Measurements from ENCODE around the gene AHI1.

AHI1 gene

DNA sequence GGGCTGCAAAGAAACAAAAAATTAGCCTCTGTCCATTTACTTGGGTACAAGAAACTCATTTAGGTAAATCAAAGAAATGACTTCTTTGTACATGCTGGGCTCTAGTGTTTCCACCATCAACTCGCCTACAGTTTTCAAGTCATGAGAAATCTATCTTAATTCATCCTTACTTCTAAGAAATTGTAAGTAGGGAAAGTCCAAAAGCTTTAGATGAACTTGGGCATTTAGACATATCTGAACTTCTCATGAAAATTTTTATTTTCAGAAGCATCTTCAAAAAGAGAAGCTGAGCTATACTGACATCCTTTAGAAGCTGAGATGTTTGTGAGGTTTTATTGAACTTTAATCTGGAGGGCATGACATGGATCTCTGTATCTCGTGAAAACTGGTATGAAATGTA, 199.1 kb downstream of the AHI1 start:
- H3K9me3 Mint-ChIP-seq = no peaks in the 10 kb centered on the region
- no peaks in the 10 kb centered on the region for H3K4me1 Mint-ChIP-seq (ENCODE audit: low read depth in 2 of 2)
- no peak overlapping the region for H3K27ac Mint-ChIP-seq
- peaks cover 4% of the 10 kb centered on the region for H3K36me3 Mint-ChIP-seq (ENCODE audit: insufficient read depth)
- ATAC-seq (replicated peaks) = no peak
- H3K4me3 Mint-ChIP-seq = no peak overlapping the region
- DNase-seq = no peak
- no peaks in the 10 kb centered on the region for H3K27me3 Mint-ChIP-seq

DNA sequence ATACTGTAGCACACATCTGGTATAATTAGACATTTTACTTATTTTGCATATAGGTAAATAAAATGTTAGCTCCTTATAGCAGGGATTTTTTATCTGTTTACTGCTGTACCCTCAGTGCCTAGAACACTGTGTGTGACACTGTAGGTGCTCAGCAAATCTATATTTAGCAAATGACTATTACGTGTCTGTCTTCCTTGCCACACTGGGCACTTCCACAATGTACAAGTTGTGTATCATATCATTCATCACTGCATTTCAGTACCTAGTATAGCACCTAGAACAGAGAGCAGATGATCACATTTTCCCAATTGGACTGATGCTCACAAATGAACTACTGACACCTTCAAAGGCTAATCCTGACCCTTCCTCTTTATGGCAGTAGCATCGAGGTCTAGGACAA, 200.8 kb downstream of the AHI1 start:
- peaks cover 4% of the 10 kb centered on the region for H3K36me3 Mint-ChIP-seq (ENCODE audit: insufficient read depth)
- H3K27ac Mint-ChIP-seq = no peak overlapping the region
- no peaks in the 10 kb centered on the region for H3K9me3 Mint-ChIP-seq
- no peak overlapping the region for H3K4me3 Mint-ChIP-seq
- no peaks in the 10 kb centered on the region for H3K4me1 Mint-ChIP-seq (ENCODE audit: low read depth in 2 of 2)
- no peak for ATAC-seq (replicated peaks)
- DNase-seq = no peak
- no peaks in the 10 kb centered on the region for H3K27me3 Mint-ChIP-seq

- Mint-ChIP-seq H3K27ac (no peak overlapping the region), H3K9me3 (no peaks in the 10 kb centered on the region), H3K4me1 (ENCODE audit: low read depth in 2 of 2) (no peaks in the 10 kb centered on the region), H3K36me3 (ENCODE audit: insufficient read depth) (peaks cover 4% of the 10 kb centered on the region), H3K4me3 (no peak overlapping the region), H3K27me3 (no peaks in the 10 kb centered on the region)
- DNase-seq = no peak
- ATAC-seq (replicated peaks) = no peak
Measured at GRCh38 chr6:135295085-135295484, 202.5 kb downstream of the AHI1 start.

DNA sequence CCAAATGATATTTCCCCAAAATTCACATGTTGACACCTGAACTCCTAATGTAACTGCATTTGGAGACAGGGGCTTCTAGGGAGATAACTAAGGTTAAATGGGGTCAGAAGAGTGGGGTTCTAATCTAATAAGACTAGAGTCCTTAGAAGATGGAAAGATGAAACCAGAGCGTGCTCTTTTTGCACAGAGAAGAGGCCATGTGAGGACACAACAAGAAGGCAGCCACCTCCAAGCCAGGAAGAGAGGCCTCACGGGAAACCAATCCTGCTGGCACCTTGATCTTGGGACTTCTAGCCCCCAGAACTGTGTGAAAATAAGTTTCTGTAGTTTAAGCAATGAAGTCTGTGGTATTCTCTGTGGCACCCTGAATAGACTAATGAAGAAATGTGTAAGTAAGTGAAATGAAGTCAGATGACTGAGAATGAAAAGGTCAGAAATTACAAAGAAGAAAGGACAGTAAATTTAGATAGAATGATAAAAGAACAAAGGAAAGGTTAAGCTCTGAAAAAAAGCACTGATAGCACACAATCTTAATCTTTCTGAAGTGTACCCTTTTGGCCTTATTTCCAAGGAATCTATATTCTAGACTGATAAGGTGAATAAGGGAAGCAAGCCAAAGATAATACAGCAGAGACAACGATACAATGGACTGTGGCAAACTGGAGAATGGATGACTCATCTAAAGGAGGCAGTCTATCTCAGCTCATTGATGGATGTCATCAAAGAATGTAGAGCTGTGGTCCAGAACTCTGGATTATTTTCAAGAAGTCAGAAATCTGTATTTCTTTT, 206.1 kb downstream of the AHI1 start:
- Mint-ChIP-seq H3K27me3 (no peaks in the 10 kb centered on the region), H3K9me3 (no peaks in the 10 kb centered on the region), H3K4me3 (no peak overlapping the region), H3K27ac (no peak overlapping the region), H3K36me3 (ENCODE audit: insufficient read depth) (peaks cover 2% of the 10 kb centered on the region), H3K4me1 (ENCODE audit: low read depth in 2 of 2) (no peaks in the 10 kb centered on the region)
- DNase-seq (no peak), ATAC-seq (replicated peaks) (no peak)

DNA sequence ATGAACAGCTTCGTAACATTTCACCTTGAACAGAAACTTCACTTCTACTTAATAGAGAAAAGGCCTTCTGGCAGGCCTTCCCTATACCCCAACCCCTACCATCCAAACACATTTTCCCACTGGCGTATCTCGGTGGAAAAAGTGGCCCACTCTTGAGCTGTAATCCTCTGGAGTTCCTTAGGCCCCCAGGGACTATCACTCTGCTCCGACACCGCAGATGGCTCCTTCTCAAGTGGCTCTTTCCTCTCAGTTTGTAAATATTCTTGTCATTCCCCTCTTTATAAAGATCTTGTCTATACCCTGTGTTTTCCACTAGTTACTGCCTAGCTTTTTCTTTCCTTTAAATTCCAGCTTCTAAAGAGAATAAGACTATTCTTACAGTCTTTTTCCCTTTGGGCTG, 207.7 kb downstream of the AHI1 start:
- Mint-ChIP-seq H3K4me1 (ENCODE audit: low read depth in 2 of 2) (no peaks in the 10 kb centered on the region), H3K4me3 (no peak overlapping the region), H3K27ac (no peak overlapping the region), H3K36me3 (ENCODE audit: insufficient read depth) (peaks cover 2% of the 10 kb centered on the region), H3K27me3 (no peaks in the 10 kb centered on the region), H3K9me3 (no peaks in the 10 kb centered on the region)
- DNase-seq (no peak), ATAC-seq (replicated peaks) (no peak)

DNA sequence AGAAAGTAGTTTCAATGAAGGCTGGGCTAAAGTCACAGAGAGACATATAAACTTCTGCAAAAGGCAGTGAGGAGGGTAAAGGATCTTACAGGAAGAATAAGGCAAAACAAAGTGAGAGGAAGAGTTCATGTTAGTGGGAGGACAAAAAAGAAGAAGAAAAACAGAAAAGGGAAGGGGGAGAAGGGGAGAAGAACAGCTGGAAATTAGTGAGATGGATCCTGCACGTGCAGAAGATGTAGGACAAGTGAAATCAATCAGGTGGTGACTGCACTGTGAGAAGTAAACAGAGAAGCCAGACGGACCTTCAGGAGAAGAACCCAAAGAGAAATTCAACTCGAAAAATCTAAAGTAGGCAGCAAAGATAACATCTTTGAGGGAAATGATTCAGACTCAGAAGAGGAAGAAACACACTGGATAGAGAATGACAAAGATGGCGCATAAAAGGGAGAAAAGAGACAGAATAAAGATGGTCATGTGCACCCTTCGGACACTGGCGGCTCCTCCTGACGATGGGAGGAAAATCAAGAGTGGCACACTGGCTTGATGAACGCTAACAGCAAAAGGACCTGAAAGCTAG, 210.5 kb downstream of the AHI1 start:
- no peaks in the 10 kb centered on the region for H3K27me3 Mint-ChIP-seq
- H3K9me3 Mint-ChIP-seq = no peaks in the 10 kb centered on the region
- DNase-seq = no peak
- H3K4me3 Mint-ChIP-seq = no peak overlapping the region
- no peak for ATAC-seq (replicated peaks)
- H3K4me1 Mint-ChIP-seq (ENCODE audit: low read depth in 2 of 2) = no peaks in the 10 kb centered on the region
- no peak overlapping the region for H3K27ac Mint-ChIP-seq
- H3K36me3 Mint-ChIP-seq (ENCODE audit: insufficient read depth) = peaks cover 2% of the 10 kb centered on the region

GRCh38 chr6:135285165-135285564, 212.4 kb downstream of the AHI1 start:
- Mint-ChIP-seq H3K9me3 (no peaks in the 10 kb centered on the region), H3K4me3 (no peak overlapping the region), H3K36me3 (ENCODE audit: insufficient read depth) (peaks cover 2% of the 10 kb centered on the region), H3K27me3 (no peaks in the 10 kb centered on the region), H3K27ac (no peak overlapping the region), H3K4me1 (ENCODE audit: low read depth in 2 of 2) (no peaks in the 10 kb centered on the region)
- DNase-seq (no peak), ATAC-seq (replicated peaks) (no peak)

DNA sequence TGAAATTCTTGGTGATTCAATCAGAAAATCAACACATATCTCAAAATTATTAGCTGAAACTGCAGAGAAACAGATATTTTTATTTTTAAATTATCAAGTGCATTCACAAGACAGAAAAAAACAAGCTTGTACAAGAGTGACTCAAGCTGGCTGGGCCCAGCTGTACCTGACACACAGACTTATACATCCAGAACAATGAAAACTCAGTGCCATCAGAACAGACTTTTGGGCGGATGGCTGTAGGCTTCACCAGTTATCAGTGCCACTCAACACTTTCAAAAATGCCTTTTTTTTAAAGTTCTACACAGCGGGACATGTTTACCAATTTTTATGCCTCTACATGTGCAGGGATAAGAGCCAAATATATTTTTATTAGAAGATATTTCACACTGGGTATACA, 213.6 kb downstream of the AHI1 start:
- Mint-ChIP-seq H3K4me1 (ENCODE audit: low read depth in 2 of 2) (no peaks in the 10 kb centered on the region), H3K36me3 (ENCODE audit: insufficient read depth) (peaks cover 2% of the 10 kb centered on the region), H3K27ac (no peak overlapping the region), H3K9me3 (no peaks in the 10 kb centered on the region), H3K4me3 (no peak overlapping the region), H3K27me3 (no peaks in the 10 kb centered on the region)
- DNase-seq = no peak
- ATAC-seq (replicated peaks) = no peak

GRCh38 chr6:135282395-135282794, 215.1 kb downstream of the AHI1 start:
- Mint-ChIP-seq H3K36me3 (ENCODE audit: insufficient read depth) (peaks cover 2% of the 10 kb centered on the region), H3K27me3 (no peaks in the 10 kb centered on the region), H3K27ac (no peak overlapping the region), H3K4me1 (ENCODE audit: low read depth in 2 of 2) (no peaks in the 10 kb centered on the region), H3K4me3 (no peak overlapping the region), H3K9me3 (no peaks in the 10 kb centered on the region)
- ATAC-seq (replicated peaks) = no peak
- DNase-seq = no peak

GRCh38 chr6:135281964-135282363, 215.6 kb downstream of the AHI1 start:
- Mint-ChIP-seq H3K36me3 (ENCODE audit: insufficient read depth) (no peaks in the 10 kb centered on the region), H3K4me3 (no peak overlapping the region), H3K27ac (no peak overlapping the region), H3K9me3 (no peaks in the 10 kb centered on the region), H3K27me3 (peaks cover 0 to under 1% of the 10 kb centered on the region in 2 donors), H3K4me1 (ENCODE audit: low read depth in 2 of 2) (no peaks in the 10 kb centered on the region)
- no peak for DNase-seq
- ATAC-seq (replicated peaks) = no peak

DNA sequence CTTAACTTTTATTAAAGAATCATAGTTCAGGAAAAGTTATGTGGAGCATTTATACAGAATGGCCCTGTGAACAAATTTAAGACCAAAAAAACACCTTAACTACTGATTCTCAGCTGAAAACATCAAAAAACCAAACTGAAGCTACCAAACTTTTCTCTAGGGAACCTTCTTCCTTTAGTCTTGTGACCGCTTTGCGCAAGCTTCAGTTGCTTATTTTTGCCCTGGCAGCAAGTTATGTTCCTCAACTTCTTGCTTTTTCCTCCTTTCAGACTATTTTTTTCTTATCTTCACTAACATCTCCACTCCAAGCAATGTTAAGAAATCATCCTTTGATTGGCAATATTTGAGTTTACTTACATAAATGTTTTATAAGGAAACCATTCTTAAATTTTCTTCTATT, 216.3 kb downstream of the AHI1 start:
- DNase-seq = no peak
- ATAC-seq (replicated peaks) = no peak
- Mint-ChIP-seq H3K9me3 (no peaks in the 10 kb centered on the region), H3K27me3 (peaks cover 0 to 8% of the 10 kb centered on the region in 2 donors), H3K4me1 (ENCODE audit: low read depth in 2 of 2) (no peaks in the 10 kb centered on the region), H3K27ac (no peak overlapping the region), H3K4me3 (no peak overlapping the region), H3K36me3 (ENCODE audit: insufficient read depth) (no peaks in the 10 kb centered on the region)

GRCh38 chr6:135280375-135281136, 217.0 kb downstream of the AHI1 start:
- H3K4me3 Mint-ChIP-seq = no peak overlapping the region
- ATAC-seq (replicated peaks) = no peak
- no peaks in the 10 kb centered on the region for H3K9me3 Mint-ChIP-seq
- no peak for DNase-seq
- H3K27ac Mint-ChIP-seq = no peak overlapping the region
- H3K4me1 Mint-ChIP-seq (ENCODE audit: low read depth in 2 of 2) = no peaks in the 10 kb centered on the region
- no peaks in the 10 kb centered on the region for H3K36me3 Mint-ChIP-seq (ENCODE audit: insufficient read depth)
- peaks cover 6 to 15% of the 10 kb centered on the region in 2 donors for H3K27me3 Mint-ChIP-seq

DNA sequence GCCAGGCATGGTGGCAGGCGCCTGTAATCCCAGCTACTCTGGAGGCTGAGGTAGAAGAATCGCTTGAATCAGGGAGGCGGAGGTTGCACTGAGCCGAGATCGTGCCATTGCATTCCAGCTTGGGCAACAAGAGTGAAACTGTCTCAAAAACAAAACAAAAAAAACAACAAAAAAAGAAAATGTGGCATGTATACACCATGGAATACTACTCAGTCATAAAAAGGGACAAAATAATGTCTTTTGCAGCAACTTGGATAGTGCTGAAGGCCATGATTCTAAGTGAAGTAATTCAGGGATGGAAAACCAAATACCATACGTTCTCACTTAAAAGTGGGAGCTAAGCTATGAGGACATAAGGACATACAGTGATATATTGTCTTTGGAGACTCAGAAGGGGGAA, 220.1 kb downstream of the AHI1 start:
- DNase-seq = no peak
- H3K9me3 Mint-ChIP-seq = no peaks in the 10 kb centered on the region
- H3K36me3 Mint-ChIP-seq (ENCODE audit: insufficient read depth) = peaks cover 4% of the 10 kb centered on the region
- ATAC-seq (replicated peaks) = no peak
- H3K27ac Mint-ChIP-seq = no peak overlapping the region
- H3K4me3 Mint-ChIP-seq = no peak overlapping the region
- H3K27me3 Mint-ChIP-seq = peaks cover 17 to 27% of the 10 kb centered on the region in 2 donors
- no peaks in the 10 kb centered on the region for H3K4me1 Mint-ChIP-seq (ENCODE audit: low read depth in 2 of 2)

All from effector memory CD8-positive, alpha-beta T cell (primary cell).